Fibroblast of villous mesenchyme (primary cell): ENCODE data around the gene PRR7. TPM values are rescaled to one million over a fixed set of nuclear protein-coding genes. Genes with fewer than 3 reads are reported as not detected.

ENCODE experiments used
- DNase-seq: peaks from one replicate; pipeline ENCODE4 v3.0.0-alpha.2; 2010; ENCODE audit warnings: low read depth
- H3K4me3 ChIP-seq: 2 replicates; pipeline ENCODE4 v1.5.1; 2011; ENCODE audit warnings: low read depth, mild to moderate bottlenecking, low read length
- CTCF ChIP-seq: IDR thresholded peaks from 2 replicates; pipeline ENCODE4 v1.5.1; 2012; ENCODE audit warnings: low read depth, mild to moderate bottlenecking, low read length; ENCODE audit not compliant: insufficient read depth
- total RNA-seq: library from RNA; depleted of rRNA; stranded (reverse); fragments of >200 nt; gene quantifications from 2 replicates; pipeline ENCODE4 v1.2.3, GENCODE V29; 2012

PRR7 gene
- total RNA-seq, 1 donor: 4.7 TPM

- no peak overlapping the region for H3K4me3 ChIP-seq
- TF ChIP-seq CTCF: peak; percentile 96
- DNase-seq: peak; percentile 87
Measured at GRCh38 chr5:177500685-177501522, 54.3 kb downstream of the PRR7 start.

DNA sequence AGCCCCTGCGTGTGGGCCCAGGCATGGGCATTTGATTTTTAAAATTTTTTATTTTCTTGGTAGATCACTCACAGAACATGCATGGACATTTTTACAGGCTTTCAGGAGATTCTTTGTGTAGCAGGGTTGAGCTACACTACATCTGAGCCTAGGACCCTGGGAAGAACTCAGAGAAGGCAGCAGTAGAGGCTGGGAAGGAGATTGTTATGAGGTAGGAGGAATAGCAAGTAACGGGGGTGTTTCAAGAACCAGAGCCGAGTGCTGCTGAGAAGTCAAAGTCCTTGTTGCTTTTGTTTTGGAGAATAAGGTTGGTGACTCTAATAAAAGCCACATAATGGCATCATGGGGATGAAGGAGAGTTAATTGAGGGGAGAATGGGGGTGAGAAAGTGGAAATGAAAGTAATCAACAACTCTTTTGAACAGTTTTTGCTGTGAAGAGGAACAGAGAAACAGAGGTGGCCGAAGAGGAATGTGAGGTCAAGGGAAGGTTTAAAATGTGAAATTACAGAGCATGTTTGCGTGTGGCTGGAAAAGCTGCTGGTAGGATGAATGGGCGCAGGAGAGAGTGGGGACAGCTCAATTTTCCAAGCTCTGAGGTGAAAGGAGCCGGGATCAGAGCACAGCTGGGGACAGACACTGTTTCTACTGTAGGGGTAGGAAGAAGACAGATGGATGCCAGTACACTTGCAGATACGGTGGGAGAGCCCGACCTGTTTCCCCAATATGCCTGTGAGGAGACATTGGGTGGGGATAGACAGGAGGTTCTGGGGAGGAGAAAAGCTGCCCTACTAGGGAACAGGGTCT lies 55.5 kb downstream of the PRR7 start:
- no peak overlapping the region for H3K4me3 ChIP-seq
- DNase-seq: no peak
- TF ChIP-seq CTCF: no peak

- no peak for TF ChIP-seq CTCF
- DNase-seq: no peak
- H3K4me3 ChIP-seq: no peak overlapping the region
Measured at GRCh38 chr5:177502886-177503285, 56.3 kb downstream of the PRR7 start.

DNA sequence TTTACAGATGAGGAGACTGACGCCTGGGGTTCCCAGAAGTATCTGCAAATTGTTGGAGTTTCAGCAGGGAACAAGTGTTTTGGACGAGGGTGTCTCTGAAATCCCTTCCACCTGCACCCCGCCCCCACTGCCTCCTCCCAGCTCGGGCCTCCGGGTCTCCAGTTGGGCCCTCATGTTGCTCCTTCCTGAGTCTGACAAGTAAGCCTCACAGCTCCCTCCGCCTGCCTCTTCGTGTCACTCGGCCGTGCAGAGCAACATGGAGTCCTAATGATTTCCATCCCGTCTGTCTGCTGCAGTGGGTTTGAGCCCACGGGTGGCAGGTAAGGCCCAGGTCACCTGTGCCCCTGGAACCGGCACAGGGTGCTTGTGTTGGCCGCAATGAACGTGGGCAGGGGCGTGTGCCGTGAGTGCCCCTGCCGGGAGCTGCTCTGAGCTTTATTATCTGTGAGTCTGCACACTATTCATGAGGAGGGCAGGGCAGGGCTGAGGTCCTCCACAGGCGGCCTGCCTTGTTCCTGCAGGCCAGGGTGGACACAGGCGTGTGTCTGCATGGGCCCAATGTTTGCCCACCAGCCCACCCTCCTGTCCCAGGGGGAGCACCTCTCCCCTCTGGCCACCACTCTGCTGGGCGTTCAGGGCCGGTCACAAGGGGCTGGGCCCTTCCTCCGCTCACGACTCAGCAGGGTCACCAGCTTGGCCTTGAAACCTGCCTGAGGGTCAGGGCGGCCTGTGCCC lies 56.9 kb downstream of the PRR7 start:
- DNase-seq: no peak
- no peak for TF ChIP-seq CTCF
- no peak overlapping the region for H3K4me3 ChIP-seq

DNA sequence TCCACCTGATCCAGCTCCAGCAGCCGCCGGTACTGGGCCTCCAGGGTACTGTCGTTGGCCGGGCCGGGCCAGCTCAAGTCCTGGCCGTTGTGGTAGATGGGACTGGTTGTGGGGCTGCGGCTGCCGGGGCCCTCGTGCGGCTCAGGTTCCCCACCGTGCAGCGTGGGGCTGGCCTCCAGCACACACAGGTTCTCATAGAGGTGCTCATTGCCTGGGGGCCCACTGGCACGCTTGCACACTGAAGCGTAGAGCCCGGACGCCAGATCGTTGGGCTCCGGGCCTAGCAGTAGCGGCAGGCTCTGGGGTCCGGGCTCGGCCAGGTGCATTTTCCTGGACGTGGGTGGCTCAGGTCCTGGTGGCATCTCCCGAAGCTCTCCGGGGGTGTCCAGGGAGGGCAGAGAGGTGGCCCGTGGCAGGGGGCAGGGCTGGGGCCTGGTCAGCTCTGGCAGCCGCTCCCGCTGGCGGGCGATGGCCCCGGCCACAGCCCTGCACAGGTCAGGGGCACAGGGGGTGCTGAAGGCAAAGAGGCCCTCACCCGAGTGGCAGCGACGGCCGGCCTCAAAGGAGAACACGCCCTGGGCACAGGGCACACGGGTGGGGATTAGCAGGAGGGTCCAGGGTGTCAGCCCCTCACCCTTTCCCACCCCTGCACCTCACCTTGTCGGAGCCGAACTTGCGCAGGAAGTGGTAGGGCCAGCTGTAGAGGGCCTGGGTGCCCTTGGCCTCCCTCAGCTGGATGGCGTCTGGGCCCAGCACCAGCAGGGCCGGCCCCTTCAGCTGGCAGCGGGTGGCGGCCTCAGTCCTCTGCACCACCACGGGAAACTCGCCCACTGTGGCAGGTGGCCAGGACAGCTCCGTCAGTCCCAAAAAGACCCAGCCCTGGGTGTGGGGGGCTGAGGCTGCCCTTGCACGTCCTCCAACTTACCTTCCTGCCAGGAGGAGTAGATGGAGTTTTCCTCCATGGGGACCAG lies 57.8 kb downstream of the PRR7 start:
- DNase-seq: no peak
- H3K4me3 ChIP-seq: no peak overlapping the region
- TF ChIP-seq CTCF: no peak

DNA sequence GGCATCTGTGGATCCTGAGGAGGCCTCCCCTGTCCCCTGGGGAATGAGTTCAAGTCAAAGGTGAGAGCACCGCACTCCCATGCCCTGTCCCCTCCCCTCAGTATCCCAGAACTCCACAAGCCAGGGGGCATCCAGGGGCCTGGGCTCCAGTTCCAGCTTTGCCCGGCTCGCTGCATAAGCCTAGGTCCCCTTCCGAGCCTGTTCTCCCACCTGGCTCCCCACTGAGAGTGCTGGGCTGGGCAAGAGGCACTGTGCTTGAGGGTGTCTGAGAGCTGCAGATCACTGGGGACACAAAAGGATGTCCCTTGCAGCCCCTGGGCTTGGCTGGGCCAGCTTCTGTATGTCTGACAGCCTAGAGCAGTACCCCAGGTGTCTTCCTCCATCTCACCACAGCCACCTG lies 58.5 kb downstream of the PRR7 start:
- TF ChIP-seq CTCF: no peak
- H3K4me3 ChIP-seq: no peak overlapping the region
- no peak for DNase-seq
